Breast epithelium (tissue), 4 donors: ENCODE measurements around the gene CD72. TPM values are rescaled to one million over a fixed set of nuclear protein-coding genes. Genes with fewer than 3 reads are reported as not detected.

Source experiments
- DNase-seq, 2 donors: peaks; one replicate each; pipeline ENCODE4 v3.0.0-alpha.2; 2019; ENCODE audit warnings: low spot score in 2 of 2
- H3K27ac ChIP-seq, 2 donors: fragments of 200-600 bp; sonication (generic) in 1 of 2; one replicate each; pipeline ENCODE4 v1.5.1; 2016 to 2019; ENCODE audit warnings: mild to moderate bottlenecking in 1 of 2
- H3K27me3 ChIP-seq, 2 donors: fragments of 200-600 bp; sonication (generic) in 1 of 2; one replicate each; pipeline versions ENCODE4 v1.5.1 to v1.6.0; 2017 to 2019; ENCODE audit warnings: control low read depth in 1 of 2, mild to moderate bottlenecking in 1 of 2
- H3K36me3 ChIP-seq: fragments of 200-600 bp; one replicate; pipeline ENCODE4 v1.5.1; 2019
- H3K4me1 ChIP-seq, 2 donors: fragments of 200-600 bp; sonication (generic); one replicate each; pipeline ENCODE4 v1.5.1; 2016 to 2019; ENCODE audit warnings: control low read depth in 1 of 2
- H3K4me3 ChIP-seq, 3 donors: fragments of 200-600 bp; sonication (generic); 1 replicate in 2 of 3; 2 replicates in 1 of 3; pipeline ENCODE4 v1.5.1; 2016 to 2019; ENCODE audit warnings: mild to moderate bottlenecking in 3 of 3, moderate library complexity in 2 of 3
- H3K9me3 ChIP-seq, 2 donors: fragments of 200-600 bp; sonication (generic) in 1 of 2; one replicate each; pipeline ENCODE4 v1.5.1; 2016 to 2019; ENCODE audit warnings: control low read depth in 1 of 2
- POLR2A ChIP-seq: fragments of 450-650 bp; IDR thresholded peaks from one replicate; pipeline ENCODE4 v1.6.1; 2016; ENCODE audit warnings: antibody characterized with exemption, mild to moderate bottlenecking, moderate library complexity
- POLR2AphosphoS5 ChIP-seq, 3 donors: sonication (generic); formaldehyde crosslinking; IDR thresholded peaks; one replicate each; pipeline ENCODE4 v1.6.1; 2017; ENCODE audit warnings: antibody characterized with exemption in 3 of 3
- intact Hi-C: fragments of 100-400 bp; cut with DNase I; formaldehyde crosslinking; loops from one replicate; pipeline ENCODE4 v1.15.1; 2023; ENCODE audit warnings: low total_unique reads
- total RNA-seq, 3 donors: library from RNA; depleted of rRNA; stranded (reverse); fragments of >200 nt; gene quantifications; one replicate each; pipeline ENCODE4 v1.1.0, GENCODE V29; 2016
- TF ChIP-seq, protein P1 (sequence below), 3 donors: fragments of 450-650 bp; IDR thresholded peaks; one replicate each; pipeline ENCODE4 v1.5.1; 2016 to 2017; ENCODE audit warnings: antibody characterized with exemption in 3 of 3, mild to moderate bottlenecking in 3 of 3, moderate library complexity in 3 of 3

The CD72 gene
- total RNA-seq, 3 donors from 2014 or later = 3.6 to 6.4 (median 5.1) TPM

DNA sequence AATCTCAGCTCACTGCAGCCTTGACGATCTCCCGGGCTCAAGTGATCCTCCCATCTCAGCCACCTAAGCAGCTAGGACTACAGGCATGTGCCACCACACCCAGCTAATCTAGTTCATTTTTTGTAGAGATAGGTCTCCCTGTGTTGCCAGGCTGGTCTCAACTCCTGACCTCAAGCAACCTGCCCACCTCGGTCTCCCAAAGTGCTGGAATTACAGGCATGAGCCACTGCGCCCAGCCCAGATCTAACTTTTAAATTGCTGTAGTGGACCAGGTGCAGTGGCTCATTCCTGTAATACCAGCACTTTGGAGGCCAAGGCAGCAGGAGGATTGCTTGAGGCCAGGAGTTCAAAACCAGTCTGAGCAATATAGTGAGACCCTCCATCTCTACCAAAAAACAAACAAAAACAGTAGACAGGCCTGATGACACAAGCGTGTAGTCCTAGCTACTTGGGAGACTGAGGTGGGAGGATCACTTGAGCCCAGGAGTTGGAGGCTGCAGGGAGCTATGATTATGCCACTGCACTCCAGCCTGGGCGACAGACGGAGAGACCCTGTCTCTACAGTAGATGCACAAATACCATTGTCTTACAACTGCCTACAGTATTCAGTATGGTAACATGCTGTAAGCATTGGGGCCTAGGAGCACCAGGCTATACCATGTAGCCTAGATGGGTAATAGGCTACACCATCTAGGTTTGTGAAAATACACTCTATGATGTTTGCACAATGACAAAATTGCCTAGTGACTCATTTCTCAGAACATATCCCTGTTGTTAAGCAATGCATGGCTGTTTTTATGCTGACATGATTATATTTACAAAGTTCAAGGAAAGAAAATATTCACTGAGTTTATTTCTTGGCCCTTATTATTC, 34.0 kb upstream of the CD72 start:
- H3K4me1 ChIP-seq = no peaks in the 10 kb centered on the region
- intact Hi-C loops = loop anchor here (5.0 kb wide), 1 partner anchor 45 kb away; the partner anchor contains the start of gene TESK1
- no peaks in the 10 kb centered on the region for H3K36me3 ChIP-seq
- H3K27ac ChIP-seq = no peak overlapping the region
- no peak for DNase-seq
- H3K4me3 ChIP-seq = no peak overlapping the region
- H3K9me3 ChIP-seq = no peaks in the 10 kb centered on the region
- TF ChIP-seq POLR2AphosphoS5 (IDR thresholded peaks at IDR 0.05) (no peak), POLR2A (no peak)
- TF ChIP-seq, protein P1, sequence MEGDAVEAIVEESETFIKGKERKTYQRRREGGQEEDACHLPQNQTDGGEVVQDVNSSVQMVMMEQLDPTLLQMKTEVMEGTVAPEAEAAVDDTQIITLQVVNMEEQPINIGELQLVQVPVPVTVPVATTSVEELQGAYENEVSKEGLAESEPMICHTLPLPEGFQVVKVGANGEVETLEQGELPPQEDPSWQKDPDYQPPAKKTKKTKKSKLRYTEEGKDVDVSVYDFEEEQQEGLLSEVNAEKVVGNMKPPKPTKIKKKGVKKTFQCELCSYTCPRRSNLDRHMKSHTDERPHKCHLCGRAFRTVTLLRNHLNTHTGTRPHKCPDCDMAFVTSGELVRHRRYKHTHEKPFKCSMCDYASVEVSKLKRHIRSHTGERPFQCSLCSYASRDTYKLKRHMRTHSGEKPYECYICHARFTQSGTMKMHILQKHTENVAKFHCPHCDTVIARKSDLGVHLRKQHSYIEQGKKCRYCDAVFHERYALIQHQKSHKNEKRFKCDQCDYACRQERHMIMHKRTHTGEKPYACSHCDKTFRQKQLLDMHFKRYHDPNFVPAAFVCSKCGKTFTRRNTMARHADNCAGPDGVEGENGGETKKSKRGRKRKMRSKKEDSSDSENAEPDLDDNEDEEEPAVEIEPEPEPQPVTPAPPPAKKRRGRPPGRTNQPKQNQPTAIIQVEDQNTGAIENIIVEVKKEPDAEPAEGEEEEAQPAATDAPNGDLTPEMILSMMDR (IDR thresholded peaks at IDR 0.05) = no peak
- H3K27me3 ChIP-seq = no peaks in the 10 kb centered on the region

DNA sequence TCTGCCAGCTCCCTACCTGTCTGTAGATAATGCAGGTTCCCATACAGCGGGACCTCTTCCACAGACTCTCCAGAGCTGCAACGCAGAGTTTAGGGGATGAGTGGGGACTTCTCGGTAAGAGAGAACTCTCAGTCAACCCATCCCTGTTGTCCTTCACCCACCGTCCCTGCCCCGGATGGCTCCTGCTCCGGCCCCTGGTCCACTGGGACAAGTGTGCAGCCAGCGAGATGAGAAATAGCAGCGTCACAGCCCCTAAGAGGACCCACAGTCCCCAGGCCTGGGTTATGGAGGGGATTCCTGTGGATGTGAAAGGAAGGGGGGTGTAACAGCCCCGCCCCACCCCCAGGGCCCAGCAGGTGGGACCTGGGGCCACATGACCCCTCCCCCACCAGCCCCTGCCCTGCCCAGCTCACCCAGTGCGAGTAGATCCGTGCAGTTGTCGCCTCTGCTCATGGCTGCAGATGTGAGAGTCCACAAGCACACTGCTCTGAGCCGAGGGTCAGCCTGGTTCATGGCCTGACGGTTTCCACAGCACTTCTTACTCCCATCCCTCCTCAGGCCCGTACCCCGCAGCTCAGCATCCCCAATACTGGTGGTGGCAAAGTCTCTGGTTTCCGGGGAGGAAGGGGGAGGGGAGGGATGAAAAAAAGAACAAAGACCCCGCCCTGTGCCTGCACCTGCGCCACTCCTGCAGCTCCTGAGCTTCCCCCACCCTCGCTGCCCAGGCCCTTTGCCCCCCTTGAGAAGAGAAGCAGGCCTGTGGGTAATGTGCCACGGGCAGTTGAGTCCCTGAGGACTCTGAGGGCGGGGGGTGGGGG, 32.3 kb upstream of the CD72 start, which contains the start of gene SIT1:
SIT1 (minus strand) TSS at position 591 of the 818 bp plus-strand sequence; CDS start at position 513, 78 bp downstream.
- Histone ChIP-seq H3K4me3 (peak within 1 kb of the TSS in 2 of 3 donors; percentile 3 to 7), H3K36me3 (no peaks in the 10 kb centered on the region), H3K4me1 (no peaks in the 10 kb centered on the region), H3K9me3 (no peaks in the 10 kb centered on the region), H3K27me3 (no peaks in the 10 kb centered on the region), H3K27ac (peak within 1 kb of the TSS; percentile 7 to 66)
- TF ChIP-seq, protein P1 (IDR thresholded peaks at IDR 0.05) = no peak
- TF ChIP-seq POLR2AphosphoS5 (IDR thresholded peaks at IDR 0.05) = no peak
- TF ChIP-seq POLR2A = no peak
- intact Hi-C loops = loop anchor here (5.0 kb wide), 1 partner anchor 43 kb away; the partner anchor contains the start of gene TESK1
- no peak for DNase-seq

DNA sequence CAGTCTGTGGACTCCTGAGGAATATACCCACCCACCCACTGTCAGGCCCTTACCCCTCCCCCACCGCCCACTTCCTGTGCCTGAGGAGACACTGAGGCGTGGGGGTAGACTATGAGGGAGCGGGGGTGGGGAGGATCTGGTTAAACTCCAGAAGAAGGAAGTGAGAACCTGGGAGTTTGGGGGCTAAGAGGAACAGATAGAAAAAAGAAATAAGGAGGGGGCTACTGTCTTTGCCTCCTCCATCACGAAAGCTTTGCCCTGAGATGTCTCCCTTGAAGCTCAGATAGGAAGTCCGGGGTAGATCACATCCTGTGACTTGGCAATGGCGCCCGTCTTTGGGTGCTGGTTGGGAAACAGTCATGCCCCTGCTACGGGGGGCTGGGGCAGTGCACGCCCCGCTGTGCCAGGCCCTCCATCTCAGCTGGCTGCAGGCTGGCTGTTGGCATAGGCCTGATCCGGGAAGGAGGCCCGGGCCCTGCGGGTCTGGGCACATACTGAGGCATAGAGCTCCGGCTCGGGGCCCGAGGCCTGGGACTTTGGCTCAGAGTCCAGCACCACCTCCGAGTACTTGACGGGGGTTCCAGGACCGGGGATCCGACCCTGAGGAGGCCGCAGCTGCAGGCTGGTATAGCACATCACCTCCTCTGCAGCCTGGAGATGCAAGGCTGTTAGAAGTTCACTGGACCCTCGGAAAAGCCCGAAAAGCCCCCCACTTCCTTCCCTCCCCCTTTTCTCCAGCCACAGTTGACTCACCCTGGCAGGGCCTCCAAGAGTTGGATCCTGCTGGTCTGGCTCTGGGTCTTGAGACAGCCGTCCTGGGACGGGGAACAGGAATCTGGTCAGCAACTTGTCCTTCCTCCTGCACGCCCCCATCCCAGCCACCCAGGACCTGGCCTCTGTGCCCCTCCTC, 31.5 kb upstream of the CD72 start:
- TF ChIP-seq, protein P1 (IDR thresholded peaks at IDR 0.05) = no peak
- TF ChIP-seq POLR2A (no peak), POLR2AphosphoS5 (IDR thresholded peaks at IDR 0.05) (no peak)
- H3K9me3 ChIP-seq = no peaks in the 10 kb centered on the region
- H3K27ac ChIP-seq = peak overlapping the region in 1 of 2 donors; percentile 30
- intact Hi-C loops = loop anchor here (5.0 kb wide), 1 partner anchor 42 kb away; the partner anchor contains the start of gene TESK1
- H3K27me3 ChIP-seq = no peaks in the 10 kb centered on the region
- peak overlapping the region in 2 of 3 donors; percentile 3 to 7 for H3K4me3 ChIP-seq
- no peaks in the 10 kb centered on the region for H3K4me1 ChIP-seq
- H3K36me3 ChIP-seq = no peaks in the 10 kb centered on the region
- no peak for DNase-seq

- H3K4me3 ChIP-seq = peak overlapping the region; percentile 52 to 79 (median 63)
- H3K27ac ChIP-seq = peak overlapping the region; percentile 94 to 95
- H3K9me3 ChIP-seq = no peaks in the 10 kb centered on the region
- no peaks in the 10 kb centered on the region for H3K4me1 ChIP-seq
- TF ChIP-seq POLR2AphosphoS5 (IDR thresholded peaks at IDR 0.05) (peak; percentile 88 to 93 (median 89)), POLR2A (peak; percentile 63)
- TF ChIP-seq, protein P1 (IDR thresholded peaks at IDR 0.05) = peak; percentile 88 to 95 (median 95)
- H3K27me3 ChIP-seq = no peaks in the 10 kb centered on the region
- intact Hi-C loops = no loop called here
- DNase-seq = peak; percentile 92 to 94
- H3K36me3 ChIP-seq = no peaks in the 10 kb centered on the region
Observed at GRCh38 chr9:35646533-35647265, 28.5 kb upstream of the CD72 start.
